Mesothelial cell of epicardium (in vitro differentiated cells): ENCODE measurements around the gene TMPRSS15. TPM values are rescaled to one million over a fixed set of nuclear protein-coding genes. Genes with fewer than 3 reads are reported as not detected.

Source experiments
- DNase-seq, 2 experiments: peaks; one replicate each; pipeline ENCODE4 v3.0.0; 2021; ENCODE audit warnings: low spot score in 2 of 2; ENCODE audit not compliant: unreplicated experiment in 2 of 2
- H3K27ac Mint-ChIP-seq: 2 replicates; pipeline ENCODE4 v1.8.0; 2021; ENCODE audit warnings: mixed read lengths
- H3K27me3 Mint-ChIP-seq: 2 replicates; pipeline ENCODE4 v1.8.0; 2021; ENCODE audit warnings: low read depth, mixed read lengths
- H3K36me3 Mint-ChIP-seq: 2 replicates; pipeline ENCODE4 v1.8.0; 2021; ENCODE audit warnings: mixed read lengths
- H3K4me1 Mint-ChIP-seq: 2 replicates; pipeline ENCODE4 v1.8.0; 2021; ENCODE audit warnings: mixed read lengths
- H3K4me3 Mint-ChIP-seq: 2 replicates; pipeline ENCODE4 v1.8.0; 2021; ENCODE audit warnings: mild to moderate bottlenecking, moderate library complexity, mixed read lengths
- H3K9me3 Mint-ChIP-seq: 2 replicates; pipeline ENCODE4 v1.8.0; 2021; ENCODE audit warnings: mixed read lengths
- CTCF ChIP-seq: fragments of 200-600 bp; sonication (generic); IDR thresholded peaks from one replicate; pipeline ENCODE4 v1.5.0; 2021; ENCODE audit warnings: antibody characterized with exemption; ENCODE audit not compliant: unreplicated experiment
- total RNA-seq: library from RNA; stranded (reverse); gene quantifications from 3 replicates; pipeline ENCODE4 v1.2.1, GENCODE V29; 2021

The TMPRSS15 gene
- total RNA-seq, 1 donor from 2014 or later = 0.80 TPM

GRCh38 chr21:18253221-18253620 lies 150.4 kb downstream of the TMPRSS15 start:
- no peak for TF ChIP-seq CTCF
- Mint-ChIP-seq H3K27ac (no peak overlapping the region), H3K36me3 (no peaks in the 10 kb centered on the region)

DNA sequence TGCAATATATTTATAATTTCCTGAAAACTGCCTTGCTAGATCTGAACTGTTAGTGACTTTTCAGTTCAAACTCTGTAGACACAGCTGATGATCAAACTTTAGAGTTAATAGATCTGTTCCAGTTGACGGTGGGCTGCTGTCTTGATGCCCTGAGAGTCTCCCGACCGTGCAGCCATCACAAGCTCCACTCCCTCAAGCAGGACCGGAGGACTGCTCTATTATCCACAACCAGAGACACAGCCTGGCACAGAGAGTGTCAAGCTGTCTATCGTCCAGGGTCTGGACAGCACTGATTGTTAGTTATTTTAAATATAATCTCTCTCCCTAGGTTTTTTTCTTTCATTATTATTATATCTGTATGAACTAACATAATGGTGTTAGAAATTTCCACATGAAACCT lies 150.9 kb downstream of the TMPRSS15 start:
- H3K27me3 Mint-ChIP-seq = peaks cover 29% of the 10 kb centered on the region
- H3K4me3 Mint-ChIP-seq = no peak overlapping the region
- no peak for TF ChIP-seq CTCF
- H3K4me1 Mint-ChIP-seq = peaks cover 5% of the 10 kb centered on the region
- H3K27ac Mint-ChIP-seq = no peak overlapping the region
- no peak for DNase-seq
- no peaks in the 10 kb centered on the region for H3K9me3 Mint-ChIP-seq
- H3K36me3 Mint-ChIP-seq = no peaks in the 10 kb centered on the region

More at GRCh38 chr21:18253221-18253620, 150.4 kb downstream of the TMPRSS15 start:
- H3K4me1 Mint-ChIP-seq = peaks cover 5% of the 10 kb centered on the region
- no peaks in the 10 kb centered on the region for H3K9me3 Mint-ChIP-seq
- peaks cover 24% of the 10 kb centered on the region for H3K27me3 Mint-ChIP-seq
- H3K4me3 Mint-ChIP-seq = no peak overlapping the region
- DNase-seq = no peak

GRCh38 chr21:18252256-18252655 lies 151.3 kb downstream of the TMPRSS15 start:
- peaks cover 29% of the 10 kb centered on the region for H3K27me3 Mint-ChIP-seq
- TF ChIP-seq CTCF = no peak
- no peaks in the 10 kb centered on the region for H3K9me3 Mint-ChIP-seq

DNA sequence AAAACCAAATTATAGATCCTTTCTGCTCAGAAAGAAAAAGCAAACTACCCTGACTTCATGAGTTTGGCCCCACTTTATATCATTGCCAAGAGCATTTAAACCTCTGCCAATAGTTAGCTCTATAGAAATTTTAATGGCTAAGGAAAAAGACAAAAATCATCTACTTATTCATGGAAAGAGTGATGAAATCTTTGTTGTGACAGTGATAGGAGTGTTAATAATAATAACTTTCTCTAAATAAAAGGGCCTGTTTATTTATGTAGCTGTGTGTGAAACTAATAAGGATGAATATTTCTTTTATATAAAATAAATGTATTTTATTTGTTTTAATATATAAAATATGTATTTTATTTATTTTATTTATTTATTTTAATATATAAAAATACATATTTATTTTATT lies 152.5 kb downstream of the TMPRSS15 start:
- no peak for DNase-seq
- Mint-ChIP-seq H3K27ac (no peak overlapping the region), H3K4me3 (no peak overlapping the region), H3K27me3 (peaks cover 35% of the 10 kb centered on the region), H3K36me3 (no peaks in the 10 kb centered on the region), H3K4me1 (peaks cover 5% of the 10 kb centered on the region), H3K9me3 (no peaks in the 10 kb centered on the region)
- TF ChIP-seq CTCF = no peak

More at GRCh38 chr21:18252256-18252655, 151.3 kb downstream of the TMPRSS15 start:
- H3K36me3 Mint-ChIP-seq = no peaks in the 10 kb centered on the region
- no peak for DNase-seq
- H3K4me3 Mint-ChIP-seq = no peak overlapping the region
- no peak overlapping the region for H3K27ac Mint-ChIP-seq
- H3K4me1 Mint-ChIP-seq = peaks cover 5% of the 10 kb centered on the region

GRCh38 chr21:18249672-18250071 lies 153.9 kb downstream of the TMPRSS15 start:
- no peak for TF ChIP-seq CTCF
- Mint-ChIP-seq H3K9me3 (no peaks in the 10 kb centered on the region), H3K4me1 (peaks cover 5% of the 10 kb centered on the region), H3K36me3 (no peaks in the 10 kb centered on the region), H3K4me3 (no peak overlapping the region), H3K27ac (no peak overlapping the region), H3K27me3 (peaks cover 47% of the 10 kb centered on the region)
- no peak for DNase-seq

DNA sequence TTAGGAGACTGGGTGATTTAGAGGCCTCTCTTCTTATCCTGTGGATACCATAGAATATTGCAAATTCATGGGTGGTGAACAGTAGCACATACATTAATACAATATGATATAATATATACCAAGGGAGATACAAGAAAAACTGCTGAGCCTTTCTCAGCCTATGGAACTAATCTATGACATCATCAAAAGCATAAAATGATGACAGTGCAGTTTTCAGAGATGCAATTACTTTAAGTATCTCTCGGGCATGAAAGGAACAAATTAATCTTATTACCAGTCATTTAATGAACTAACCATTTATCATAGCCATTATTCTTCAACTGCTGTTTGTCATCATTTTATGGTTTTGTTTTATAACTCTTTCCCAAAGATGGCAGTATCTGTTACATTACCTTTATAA lies 155.4 kb downstream of the TMPRSS15 start:
- Mint-ChIP-seq H3K4me1 (peaks cover 10% of the 10 kb centered on the region), H3K4me3 (no peak overlapping the region), H3K27me3 (peaks cover 59% of the 10 kb centered on the region), H3K9me3 (no peaks in the 10 kb centered on the region), H3K36me3 (no peaks in the 10 kb centered on the region), H3K27ac (no peak overlapping the region)
- no peak for TF ChIP-seq CTCF
- no peak for DNase-seq
